ENCODE results near the gene ACAD10. TPM values are rescaled to one million over a fixed set of nuclear protein-coding genes. Genes with fewer than 3 reads are reported as not detected.

Gene ACAD10
- total RNA-seq, 1 experiment from 2014 or later: 25.4 TPM

DNA sequence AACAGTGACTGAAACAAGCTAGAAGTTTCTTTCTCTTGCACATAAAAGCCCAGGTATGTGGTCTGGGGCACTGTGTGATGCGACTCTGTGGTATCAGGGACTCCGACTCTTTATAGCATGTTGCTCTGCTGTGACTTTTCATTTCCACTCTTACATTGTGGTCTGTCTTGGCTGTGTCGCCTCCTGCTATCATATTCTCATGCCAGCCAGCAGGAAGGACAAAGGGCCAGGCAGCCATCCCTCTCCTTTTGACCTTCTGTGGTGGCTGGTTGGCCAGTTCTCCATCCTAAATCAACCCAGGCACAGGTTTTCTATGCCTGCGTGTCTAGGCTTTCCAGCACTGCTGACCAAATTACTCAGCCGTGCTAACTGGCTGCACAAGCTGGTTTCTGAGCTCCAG is 8.0 kb downstream of the ACAD10 start:
- no peak for TF ChIP-seq CTCF (IDR thresholded peaks at IDR 0.05; ENCODE audit: unreplicated experiment)
- H3K9me3 Mint-ChIP-seq (ENCODE audit: unreplicated experiment): no peaks in the 10 kb centered on the region
- CTCF ChIA-PET: interaction anchor here (1.0 kb wide), 1 partner anchor 119 kb away, joined by 3 read pairs; no protein-coding TSS in a partner anchor
- peaks cover 66% of the 10 kb centered on the region for H3K36me3 Mint-ChIP-seq (ENCODE audit: insufficient read depth, unreplicated experiment)
- DNase-seq (ENCODE audit: unreplicated experiment): no peak
- no peak overlapping the region for H3K27ac Mint-ChIP-seq (ENCODE audit: low read depth, unreplicated experiment)
- POLR2A ChIA-PET: interaction anchor here (1.3 to 1.4 kb wide), 2 partner anchors 8 to 9 kb away, joined by 3 to 6 read pairs; partner anchors contain the start of genes ACAD10 and BRAP
- no peaks in the 10 kb centered on the region for H3K4me1 Mint-ChIP-seq (ENCODE audit: insufficient read depth, unreplicated experiment)
- no peaks in the 10 kb centered on the region for H3K27me3 Mint-ChIP-seq (ENCODE audit: insufficient read depth, unreplicated experiment)
- intact Hi-C loops (cut with micrococcal nuclease): no loop called here
- no peak overlapping the region for H3K4me3 Mint-ChIP-seq (ENCODE audit: unreplicated experiment)
- BruUV-seq (replicated peaks): no TSS peak

- POLR2A ChIA-PET: interaction anchor here (1.3 kb wide), 1 partner anchor 14 kb away, joined by 3 read pairs; the partner anchor contains the start of genes ACAD10 and BRAP
- intact Hi-C loops (cut with micrococcal nuclease): no loop called here
- no TSS peak for BruUV-seq (replicated peaks)
- CTCF ChIA-PET: interaction anchor here (0.6 kb wide), 2 partner anchors 9 to 269 kb away, joined by 3 read pairs; no protein-coding TSS in a partner anchor
- Mint-ChIP-seq H3K9me3 (ENCODE audit: unreplicated experiment) (no peaks in the 10 kb centered on the region), H3K4me1 (ENCODE audit: insufficient read depth, unreplicated experiment) (no peaks in the 10 kb centered on the region), H3K27me3 (ENCODE audit: insufficient read depth, unreplicated experiment) (no peaks in the 10 kb centered on the region), H3K27ac (ENCODE audit: low read depth, unreplicated experiment) (no peak overlapping the region), H3K4me3 (ENCODE audit: unreplicated experiment) (no peak overlapping the region), H3K36me3 (ENCODE audit: insufficient read depth, unreplicated experiment) (peaks cover 73% of the 10 kb centered on the region)
- DNase-seq (ENCODE audit: unreplicated experiment): no peak
- TF ChIP-seq CTCF (IDR thresholded peaks at IDR 0.05; ENCODE audit: unreplicated experiment): no peak
Observed at GRCh38 chr12:111699962-111700361, 14.1 kb downstream of the ACAD10 start.

DNA sequence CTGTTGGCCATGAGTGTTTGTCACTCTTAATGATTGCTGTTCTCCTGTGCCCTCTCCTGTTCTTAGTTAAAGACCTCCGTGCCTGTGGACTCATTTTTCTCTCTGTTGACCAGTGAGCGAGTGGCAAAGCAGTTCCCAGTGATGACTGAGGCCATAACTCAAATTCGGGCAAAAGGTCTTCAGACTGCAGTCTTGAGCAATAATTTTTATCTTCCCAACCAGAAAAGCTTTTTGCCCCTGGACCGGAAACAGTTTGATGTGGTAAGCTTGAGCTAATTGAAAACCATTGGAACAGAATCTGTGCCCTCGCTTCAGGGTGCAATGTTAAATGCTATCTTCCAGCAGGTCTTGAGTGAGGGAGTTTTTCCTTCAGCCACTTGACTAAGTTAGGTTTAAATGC is 19.8 kb downstream of the ACAD10 start:
- Mint-ChIP-seq H3K27me3 (ENCODE audit: insufficient read depth, unreplicated experiment) (no peaks in the 10 kb centered on the region), H3K4me3 (ENCODE audit: unreplicated experiment) (no peak overlapping the region), H3K36me3 (ENCODE audit: insufficient read depth, unreplicated experiment) (peaks cover 58% of the 10 kb centered on the region), H3K27ac (ENCODE audit: low read depth, unreplicated experiment) (no peak overlapping the region), H3K4me1 (ENCODE audit: insufficient read depth, unreplicated experiment) (no peaks in the 10 kb centered on the region), H3K9me3 (ENCODE audit: unreplicated experiment) (no peaks in the 10 kb centered on the region)
- POLR2A ChIA-PET: interaction anchor here (0.6 to 0.8 kb wide), 2 partner anchors 20 to 1272 kb away, joined by 3 to 5 read pairs; partner anchors contain the start of genes ACAD10 and BRAP
- no peak for TF ChIP-seq CTCF (IDR thresholded peaks at IDR 0.05; ENCODE audit: unreplicated experiment)
- intact Hi-C loops (cut with micrococcal nuclease): no loop called here
- CTCF ChIA-PET: interaction anchor here (0.8 kb wide), 1 partner anchor 42 kb away, joined by 3 read pairs; no protein-coding TSS in a partner anchor
- BruUV-seq (replicated peaks): no TSS peak
- no peak for DNase-seq (ENCODE audit: unreplicated experiment)

GRCh38 chr12:111706145-111706544 is 20.3 kb downstream of the ACAD10 start:
- intact Hi-C loops (cut with micrococcal nuclease): no loop called here
- ChIA-PET CTCF (no interaction called here), POLR2A (interaction anchor here (0.6 to 0.8 kb wide), 2 partner anchors 20 to 1273 kb away, joined by 3 to 5 read pairs; partner anchors contain the start of genes ACAD10 and BRAP)
- Mint-ChIP-seq H3K9me3 (ENCODE audit: unreplicated experiment) (no peaks in the 10 kb centered on the region), H3K27me3 (ENCODE audit: insufficient read depth, unreplicated experiment) (no peaks in the 10 kb centered on the region), H3K36me3 (ENCODE audit: insufficient read depth, unreplicated experiment) (peaks cover 62% of the 10 kb centered on the region), H3K27ac (ENCODE audit: low read depth, unreplicated experiment) (no peak overlapping the region), H3K4me1 (ENCODE audit: insufficient read depth, unreplicated experiment) (no peaks in the 10 kb centered on the region), H3K4me3 (ENCODE audit: unreplicated experiment) (no peak overlapping the region)
- BruUV-seq (replicated peaks): no TSS peak
- TF ChIP-seq CTCF (IDR thresholded peaks at IDR 0.05; ENCODE audit: unreplicated experiment): no peak
- no peak for DNase-seq (ENCODE audit: unreplicated experiment)
